ENCODE results near the gene WAC. TPM values are rescaled to one million over a fixed set of nuclear protein-coding genes. Genes with fewer than 3 reads are reported as not detected.
A peak's percentile ranks its signal among the peaks of the same experiment; 100 is the strongest.
"Not testable (repeated sequence)": the region's sequence is repeated elsewhere in the genome, so short reads cannot be mapped to it uniquely, and the experiment has no call there.

Gene WAC
- polyA plus RNA-seq, 2 of the 4 experiments (the other 2 are of a cell fraction): 63.9 to 133 TPM

DNA sequence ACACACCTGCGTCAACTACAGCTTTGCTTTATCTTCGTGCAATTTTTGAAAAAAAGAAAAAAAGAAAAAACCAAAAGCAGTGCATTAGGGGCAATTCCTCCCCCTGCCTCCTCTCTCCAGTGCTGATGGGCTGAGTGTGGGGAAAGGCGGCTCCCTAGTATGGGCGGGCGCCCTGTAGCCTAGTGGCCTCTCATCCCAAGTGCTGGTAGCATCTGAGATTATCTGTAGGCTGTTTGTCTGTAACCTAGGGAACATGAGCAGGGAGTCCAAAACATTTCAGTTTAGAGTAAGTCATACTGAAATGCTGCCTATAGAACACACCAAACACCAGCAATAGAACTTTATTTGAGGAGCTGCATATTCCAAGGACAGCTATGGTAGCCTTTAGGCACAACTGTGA lies 119.8 kb downstream of the WAC start (continued):
- no peak for TF ChIP-seq MAZ (IDR thresholded peaks at IDR 0.05; ENCODE audit: borderline replicate concordance, low read depth, low read length)
- TF ChIP-seq HOXB13 (CRISPR knock-in tag; IDR thresholded peaks at IDR 0.05; ENCODE audit: low read depth): no peak

GRCh38 chr10:28658824-28659223 lies 125.9 kb downstream of the WAC start:
- DNase-seq (ENCODE audit: low read depth in 1 of 2, low spot score in 1 of 2); H3K27ac ChIP-seq; ATAC-seq; H3K4me2 ChIP-seq; FAIRE-seq; H3K4me3 ChIP-seq; POLR2A ChIA-PET; H3K9me3 ChIP-seq: not testable (repeated sequence)
- 60% methylated on average over 7 of the region's 7 CpGs for WGBS (ENCODE audit: missing lambda C conversion rate)
- peaks cover 11% of the 10 kb centered on the region for H3K4me1 ChIP-seq
- CTCF ChIA-PET: interaction anchor here (1.5 to 1.8 kb wide), 2 partner anchors 645 to 653 kb away, joined by 3 read pairs; no protein-coding TSS in a partner anchor

DNA sequence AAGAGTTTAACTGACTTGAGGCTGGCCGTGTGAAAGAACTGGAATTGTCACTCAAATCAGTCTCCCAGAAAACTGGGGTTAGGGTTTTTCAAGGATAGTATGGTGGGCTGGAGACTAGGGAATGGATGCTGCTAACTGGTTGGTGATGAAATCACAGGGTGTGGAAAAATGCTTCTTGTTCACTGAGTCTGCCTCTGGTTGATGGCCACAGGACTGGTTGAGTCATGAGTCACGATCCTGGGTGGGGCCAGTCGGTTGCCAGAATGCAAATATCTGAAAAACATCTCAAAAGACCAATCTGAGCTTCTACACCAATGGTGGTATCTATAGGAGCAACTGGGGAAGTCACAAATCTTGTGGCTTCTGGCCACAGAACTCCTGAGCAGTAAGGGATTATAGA lies 128.1 kb downstream of the WAC start:
- POLR2A ChIA-PET: no interaction called here
- Histone ChIP-seq H3K4me2 (peak overlapping the region; percentile 29), H3K4me3 (no peak overlapping the region), H3K4me1 (peaks cover 17% of the 10 kb centered on the region), H3K27ac (peak overlapping the region in 1 of 2 experiments; percentile 48; a peak in 3 of 6 replicates), H3K9me3 (no peaks in the 10 kb centered on the region)
- 31% methylated on average over 3 of the region's 3 CpGs for WGBS (ENCODE audit: missing lambda C conversion rate)
- FAIRE-seq (no peak), DNase-seq (ENCODE audit: low read depth in 1 of 2, low spot score in 1 of 2) (peak in 1 of 2 experiments; percentile 50), ATAC-seq (peak in 1 of 2 experiments; percentile 39; a peak in 2 of 6 replicates)
- CTCF ChIA-PET: interaction anchor here (1.2 to 5.0 kb wide), 3 partner anchors 332 to 768 kb away, joined by 3 to 57 read pairs (median 9); no protein-coding TSS in a partner anchor
- TF ChIP-seq, protein P1, sequence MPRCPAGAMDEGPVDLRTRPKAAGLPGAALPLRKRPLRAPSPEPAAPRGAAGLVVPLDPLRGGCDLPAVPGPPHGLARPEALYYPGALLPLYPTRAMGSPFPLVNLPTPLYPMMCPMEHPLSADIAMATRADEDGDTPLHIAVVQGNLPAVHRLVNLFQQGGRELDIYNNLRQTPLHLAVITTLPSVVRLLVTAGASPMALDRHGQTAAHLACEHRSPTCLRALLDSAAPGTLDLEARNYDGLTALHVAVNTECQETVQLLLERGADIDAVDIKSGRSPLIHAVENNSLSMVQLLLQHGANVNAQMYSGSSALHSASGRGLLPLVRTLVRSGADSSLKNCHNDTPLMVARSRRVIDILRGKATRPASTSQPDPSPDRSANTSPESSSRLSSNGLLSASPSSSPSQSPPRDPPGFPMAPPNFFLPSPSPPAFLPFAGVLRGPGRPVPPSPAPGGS (IDR thresholded peaks at IDR 0.05): no peak
- TF ChIP-seq TP53 (CRISPR knock-in tag; IDR thresholded peaks at IDR 0.05): no peak
- TF ChIP-seq RAD21 (conservative IDR thresholded peaks at IDR 0.05 in 1 of 2, IDR thresholded peaks at IDR 0.05 in 1 of 2): no peak
- no peak for TF ChIP-seq JUN (IDR thresholded peaks at IDR 0.05)
- TF ChIP-seq CTCF (IDR thresholded peaks at IDR 0.05): no peak
- TF ChIP-seq HOXA7 (CRISPR knock-in tag; IDR thresholded peaks at IDR 0.05): no peak
- TF ChIP-seq RARB (CRISPR knock-in tag; IDR thresholded peaks at IDR 0.05): no peak
- TF ChIP-seq CEBPB (IDR thresholded peaks at IDR 0.05): 0 out of 4 replicates have a peak, but pooled peaks of 1 of the 2 experiments have one; percentile 20
- no peak for TF ChIP-seq FOSL2 (IDR thresholded peaks at IDR 0.05)
- TF ChIP-seq FOSL2 (CRISPR knock-in tag; IDR thresholded peaks at IDR 0.05): peak; percentile 41
- no peak for TF ChIP-seq POLR2A (IDR thresholded peaks at IDR 0.05; ENCODE audit: low read length)
- no peak for TF ChIP-seq JUNB (IDR thresholded peaks at IDR 0.05)

DNA sequence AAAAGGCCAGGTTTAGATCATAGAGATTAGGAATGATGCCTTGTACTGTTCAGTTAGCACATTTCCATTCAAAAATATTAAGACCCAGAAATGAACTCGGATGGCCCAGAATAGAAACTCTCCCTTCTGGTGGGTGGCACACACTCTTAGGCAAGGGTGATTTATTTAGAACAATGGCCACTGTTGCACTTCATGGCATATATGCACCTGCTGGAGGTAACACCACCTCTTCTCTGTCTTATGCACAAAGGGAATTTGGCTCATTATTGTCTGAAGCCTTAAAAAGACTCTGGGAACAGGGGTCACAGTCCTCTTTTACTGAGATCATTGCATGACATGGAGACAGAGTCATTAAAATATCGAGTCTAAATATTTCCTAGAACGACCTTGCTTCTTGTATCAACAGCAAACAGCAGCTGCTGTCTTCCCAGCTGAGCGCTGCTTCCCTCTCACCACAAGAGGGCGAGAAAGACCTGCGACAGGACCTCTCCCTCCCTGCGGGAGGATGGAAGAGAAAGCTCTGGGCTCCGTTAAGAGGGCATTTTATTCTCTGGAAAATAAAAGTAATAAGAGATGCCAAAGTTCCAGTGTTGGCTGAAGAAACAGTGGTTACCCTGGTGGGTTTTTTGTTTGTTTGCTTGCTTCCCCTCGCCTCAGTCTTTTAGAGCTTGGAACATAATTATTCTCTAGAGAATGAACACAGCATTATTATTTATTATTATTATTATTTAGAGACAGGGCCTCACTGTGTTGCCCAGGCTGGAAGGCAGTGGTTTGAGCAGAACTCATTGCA lies 130.9 kb downstream of the WAC start:
- peak; percentile 90 for FAIRE-seq
- no peak overlapping the region for H3K4me3 ChIP-seq
- CTCF ChIA-PET: interaction anchor here (0.5 to 5.0 kb wide), 107 partner anchors 8 to 934 kb away, joined by 3 to 57 read pairs (median 4); no protein-coding TSS in a partner anchor
- peak; percentile 87 to 92 for ATAC-seq
- peak overlapping the region; percentile 52 for H3K4me2 ChIP-seq
- WGBS (ENCODE audit: missing lambda C conversion rate): 3% methylated on average over 9 of the region's 9 CpGs
- DNase-seq (ENCODE audit: low read depth in 1 of 2, low spot score in 1 of 2): peak; percentile 79 to 86
- POLR2A ChIA-PET: interaction anchor here (1.1 to 1.5 kb wide), 2 partner anchors 14 to 328 kb away, joined by 6 to 9 read pairs; partner anchors contain the start of gene BAMBI
- H3K4me1 ChIP-seq: peaks cover 28% of the 10 kb centered on the region
- peak overlapping the region; percentile 47 to 67; a peak in 5 of 6 replicates for H3K27ac ChIP-seq
- H3K9me3 ChIP-seq: no peaks in the 10 kb centered on the region
- TF ChIP-seq RAD21 (conservative IDR thresholded peaks at IDR 0.05 in 1 of 2, IDR thresholded peaks at IDR 0.05 in 1 of 2): peak; percentile 99
- no peak for TF ChIP-seq TP53 (CRISPR knock-in tag; IDR thresholded peaks at IDR 0.05)
- TF ChIP-seq CTCF (IDR thresholded peaks at IDR 0.05): peak; percentile 97
- TF ChIP-seq SMC3 (IDR thresholded peaks at IDR 0.05): peak; percentile 98
